Ovary (tissue), 9 donors: ENCODE results near the gene DCAF11. TPM values are rescaled to one million over a fixed set of nuclear protein-coding genes. Genes with fewer than 3 reads are reported as not detected.
A peak's percentile ranks its signal among the peaks of the same experiment; 100 is the strongest.

Source experiments
- DNase-seq, 5 donors: peaks; one replicate each; pipeline ENCODE4 v3.0.0-alpha.2; 2019 to 2020
- H3K27ac ChIP-seq, 2 donors: fragments of 200-600 bp; one replicate each; pipeline versions ENCODE4 v1.5.1 to v1.8.0; 2019 to 2022
- H3K27me3 ChIP-seq: fragments of 200-600 bp; one replicate; pipeline ENCODE4 v1.8.0; 2022
- H3K36me3 ChIP-seq: fragments of 200-600 bp; sonication (generic); one replicate; pipeline ENCODE4 v1.5.1; 2019
- H3K4me1 ChIP-seq: one replicate; pipeline ENCODE4 v1.8.1; 2013; ENCODE audit warnings: mild to moderate bottlenecking, moderate library complexity; ENCODE audit not compliant: insufficient read depth
- H3K4me3 ChIP-seq: fragments of 200-600 bp; sonication (generic); one replicate; pipeline ENCODE4 v1.5.1; 2017
- H3K9me3 ChIP-seq, 2 donors: fragments of 200-600 bp in 1 of 2; sonication (generic) in 1 of 2; one replicate each; pipeline versions ENCODE4 v1.5.1 to v1.8.1; 2013 to 2019; ENCODE audit warnings: mild to moderate bottlenecking in 1 of 2, moderate library complexity in 1 of 2
- EP300 ChIP-seq: sonication (generic); formaldehyde crosslinking; IDR thresholded peaks from one replicate; pipeline ENCODE4 v1.6.1; 2017; ENCODE audit warnings: antibody characterized with exemption
- POLR2A ChIP-seq: fragments of 450-650 bp; IDR thresholded peaks from one replicate; pipeline ENCODE4 v1.6.1; 2017; ENCODE audit warnings: antibody characterized with exemption, mild to moderate bottlenecking, moderate library complexity
- WGBS, 3 donors: extraction: QIAGEN DNeasy Blood & Tissue Kit in 1 of 3; methylation state at CpG; one replicate each; pipeline versions ENCODE4 v1.1.5 to v1.1.7; 2013 to 2017; 5-methylcytosine and 5-hydroxymethylcytosine counted together
- intact Hi-C, 4 donors: fragments of 100-400 bp; cut with DNase I; formaldehyde crosslinking; loops; one replicate each; pipeline versions ENCODE4 v1.11.0 to v1.15.1; 2022 to 2023
- microRNA-seq, 3 donors: library from miRNA; unstranded; fragments of <30 nt; microRNA quantifications; one replicate each; pipeline versions ENCODE4 to v1.2.0, GENCODE V29; 2019 to 2020
- polyA plus RNA-seq, 2 donors: library from polyadenylated mRNA; stranded (reverse); fragments of 200-250 nt in 1 of 2; fragments of 350-450 nt in 1 of 2; fragmentation: Illumina TruSeq in 1 of 2; extraction: RNeasy Lipid Tissue Mini Kit (QIAGEN cat#74804) in 1 of 2; gene quantifications; one replicate each; pipeline ENCODE4 v1.2.3, GENCODE V29; 2013 to 2014
- small RNA-seq: library from RNA; depleted of rRNA; stranded (forward); fragments of <200 nt; gene quantifications from one replicate; pipeline ENCODE3, GENCODE V24; 2016
- total RNA-seq, 7 donors: library from RNA; depleted of rRNA in 2 of 7; stranded (reverse); fragments of >200 nt in 2 of 7; fragmentation: NEBNext Ultra II Directional in 3 of 7; extraction: Animal tissue kit (Norgen Biotek cat#: 25700) in 3 of 7; gene quantifications; one replicate each; pipeline versions ENCODE4 v1.1.0 to v1.2.4, GENCODE V29; 2016 to 2023
- TF ChIP-seq, protein P1 (sequence below), 3 donors: fragments of 450-650 bp in 2 of 3; fragments of 200-600 bp in 1 of 3; IDR thresholded peaks; one replicate each; pipeline versions ENCODE4 v1.5.1 to v1.8.0; 2016 to 2022; ENCODE audit warnings: antibody characterized with exemption in 3 of 3, mild to moderate bottlenecking in 1 of 3
- donor health status: DM: no; HTN: no; CAD: no; lungs with moderate emphysema.
- donor health status: DM: no; HTN: no; CAD: no.
- donor health status: Bipolar disorder and iron deficiency.
- donor health status: DM: yes; HTN: yes; CAD: no.
- donor health status: DM: no; HTN: no; CAD: no.
- donor health status: DM: yes; HTN: yes; CAD: no.

The DCAF11 gene
- total and polyA plus RNA-seq, 9 donors: 34.7 to 71.4 (median 51.5) TPM

DNA sequence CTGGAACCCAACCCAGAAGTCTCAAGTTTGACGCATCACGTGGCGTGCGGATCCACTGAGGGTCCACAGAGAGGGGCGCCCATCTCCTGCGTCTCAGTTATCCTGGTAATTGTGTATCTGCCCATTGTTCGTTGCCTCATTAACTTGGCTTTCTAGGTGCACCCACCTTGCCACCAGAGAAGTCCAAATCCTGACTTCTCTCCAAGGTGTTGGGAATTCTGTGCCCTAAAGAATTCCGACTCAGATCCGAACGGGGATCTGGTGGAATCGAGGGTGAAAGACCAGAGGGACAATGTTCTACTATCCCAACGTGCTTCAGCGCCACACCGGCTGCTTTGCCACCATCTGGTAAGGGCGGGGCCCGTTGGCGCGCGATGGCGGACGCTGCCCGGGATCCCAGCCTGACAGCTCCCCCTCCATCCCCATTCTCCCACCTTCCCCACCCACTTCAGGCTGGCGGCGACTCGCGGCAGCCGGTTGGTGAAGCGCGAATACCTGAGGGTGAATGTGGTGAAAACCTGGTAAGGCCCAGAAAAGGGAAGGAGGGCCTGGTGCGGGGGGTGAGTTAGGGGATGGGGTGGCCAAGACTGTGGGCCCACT lies 57.8 kb downstream of the DCAF11 start:
- TF ChIP-seq, protein P1, sequence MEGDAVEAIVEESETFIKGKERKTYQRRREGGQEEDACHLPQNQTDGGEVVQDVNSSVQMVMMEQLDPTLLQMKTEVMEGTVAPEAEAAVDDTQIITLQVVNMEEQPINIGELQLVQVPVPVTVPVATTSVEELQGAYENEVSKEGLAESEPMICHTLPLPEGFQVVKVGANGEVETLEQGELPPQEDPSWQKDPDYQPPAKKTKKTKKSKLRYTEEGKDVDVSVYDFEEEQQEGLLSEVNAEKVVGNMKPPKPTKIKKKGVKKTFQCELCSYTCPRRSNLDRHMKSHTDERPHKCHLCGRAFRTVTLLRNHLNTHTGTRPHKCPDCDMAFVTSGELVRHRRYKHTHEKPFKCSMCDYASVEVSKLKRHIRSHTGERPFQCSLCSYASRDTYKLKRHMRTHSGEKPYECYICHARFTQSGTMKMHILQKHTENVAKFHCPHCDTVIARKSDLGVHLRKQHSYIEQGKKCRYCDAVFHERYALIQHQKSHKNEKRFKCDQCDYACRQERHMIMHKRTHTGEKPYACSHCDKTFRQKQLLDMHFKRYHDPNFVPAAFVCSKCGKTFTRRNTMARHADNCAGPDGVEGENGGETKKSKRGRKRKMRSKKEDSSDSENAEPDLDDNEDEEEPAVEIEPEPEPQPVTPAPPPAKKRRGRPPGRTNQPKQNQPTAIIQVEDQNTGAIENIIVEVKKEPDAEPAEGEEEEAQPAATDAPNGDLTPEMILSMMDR (IDR thresholded peaks at IDR 0.05): no peak
- TF ChIP-seq EP300: no peak
- no peak for TF ChIP-seq POLR2A
- Histone ChIP-seq H3K27ac (no peak overlapping the region), H3K4me3 (peak overlapping the region; percentile 17), H3K36me3 (no peaks in the 10 kb centered on the region), H3K4me1 (peaks cover 8% of the 10 kb centered on the region), H3K27me3 (no peaks in the 10 kb centered on the region), H3K9me3 (no peaks in the 10 kb centered on the region)
- 21 to 39% (median 24%) methylated on average over 29 to 30 of the region's 30 CpGs for WGBS, 3 donors
- intact Hi-C loops: no loop called here
- DNase-seq: no peak

DNA sequence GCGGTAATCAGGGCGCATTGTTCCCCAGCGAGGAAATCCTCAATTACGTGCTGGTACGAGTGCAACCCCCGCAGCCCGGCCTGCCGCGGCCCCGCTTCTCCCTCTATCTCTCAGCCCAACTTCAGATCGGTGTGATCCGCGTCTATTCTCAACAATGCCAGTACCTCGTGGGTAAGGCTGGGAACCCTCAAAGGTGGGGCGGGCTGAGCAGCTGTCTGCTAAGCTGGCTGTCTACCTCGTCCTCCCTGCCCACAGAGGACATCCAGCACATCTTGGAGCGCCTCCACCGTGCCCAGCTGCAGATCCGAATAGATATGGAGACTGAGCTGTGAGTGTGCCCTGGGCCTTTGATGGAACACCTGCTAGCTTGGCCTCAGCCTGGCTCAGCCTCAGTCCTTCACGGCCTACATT lies 58.3 kb downstream of the DCAF11 start:
- WGBS, 3 donors: 53 to 65% (median 55%) methylated on average over 20 of the region's 20 CpGs
- H3K36me3 ChIP-seq: no peaks in the 10 kb centered on the region
- no peaks in the 10 kb centered on the region for H3K27me3 ChIP-seq
- peaks cover 8% of the 10 kb centered on the region for H3K4me1 ChIP-seq
- no peak overlapping the region for H3K4me3 ChIP-seq
- intact Hi-C loops: no loop called here
- no peak overlapping the region for H3K27ac ChIP-seq
- TF ChIP-seq EP300: no peak
- TF ChIP-seq, protein P1 (IDR thresholded peaks at IDR 0.05): no peak
- TF ChIP-seq POLR2A: no peak
- no peak for DNase-seq
- no peaks in the 10 kb centered on the region for H3K9me3 ChIP-seq

Small RNA genes within 50 kb of the gene (microRNA-seq; reads per million reads assigned to microRNA genes)
- 0 reads per million in 3 donors for gene MIR7703

Small RNA genes within 50 kb of the gene (small RNA-seq; reads per million reads assigned to genes)
- gene IRF9 (not detected), gene RNA5SP383 (0.15 reads per million)

Other genes starting within 250 kb of the DCAF11 start
- gene DHRS4, start 161.0 kb upstream of the DCAF11 start, total RNA-seq: 10 to 100 TPM; 16.6 to 38.7 (median 25.4) TPM
- 10 to 100 TPM; 25.2 to 38.8 TPM for gene DHRS4, start 161.0 kb upstream of the DCAF11 start, polyA plus RNA-seq
- gene DHRS4L2, start 125.8 kb upstream of the DCAF11 start, total RNA-seq: 10 to 100 TPM in 6 of 7 donors, 1 to 10 TPM in 1; 7.7 to 33.1 (median 19.5) TPM
- 10 to 100 TPM; 17.6 to 20.3 TPM for gene DHRS4L2, start 125.8 kb upstream of the DCAF11 start, polyA plus RNA-seq
- 1 to 10 TPM in 1 of 7 donors, under 1 TPM in 5, not detected in 1; 0.08 to 1.3 (median 0.37) TPM for gene CARMIL3, start 62.8 kb upstream of the DCAF11 start, total RNA-seq
- under 1 TPM; 0.08 to 0.10 TPM for gene CARMIL3, start 62.8 kb upstream of the DCAF11 start, polyA plus RNA-seq
- under 1 TPM in 1 of 7 donors, not detected in 6; 0.71 TPM for gene CPNE6, start 43.2 kb upstream of the DCAF11 start, total RNA-seq
- gene CPNE6, start 43.2 kb upstream of the DCAF11 start, polyA plus RNA-seq: under 1 TPM; 0.08 to 0.55 TPM
- 10 to 100 TPM in 1 of 7 donors, 1 to 10 TPM in 6; 2.4 to 66.8 (median 5.4) TPM for gene PCK2, start 20.5 kb upstream of the DCAF11 start, total RNA-seq
- gene PCK2, start 20.5 kb upstream of the DCAF11 start, polyA plus RNA-seq: 1 to 10 TPM; 3.1 to 5.6 TPM
- 1 to 10 TPM; 1.0 to 4.1 (median 2.8) TPM for gene NRL, start 172 bp downstream of the DCAF11 start, total RNA-seq
- 1 to 10 TPM in 1 of 2 donors, under 1 TPM in 1; 0.78 to 2.8 TPM for gene NRL, start 172 bp downstream of the DCAF11 start, polyA plus RNA-seq
- 1 to 10 TPM in 1 of 7 donors, under 1 TPM in 4, not detected in 2; 0.57 to 1.2 (median 0.77) TPM for gene FITM1, start 15.9 kb downstream of the DCAF11 start, total RNA-seq
- gene FITM1, start 15.9 kb downstream of the DCAF11 start, polyA plus RNA-seq: under 1 TPM in 1 of 2 donors, not detected in 1; 0.80 TPM
- 100 to 1,000 TPM in 6 of 7 donors, 10 to 100 TPM in 1; 93.6 to 193 (median 168) TPM for gene PSME1, start 21.4 kb downstream of the DCAF11 start, total RNA-seq
- 100 to 1,000 TPM; 220 to 261 TPM for gene PSME1, start 21.4 kb downstream of the DCAF11 start, polyA plus RNA-seq
- 10 to 100 TPM; 13.0 to 26.3 (median 17.3) TPM for gene EMC9, start 26.8 kb downstream of the DCAF11 start, total RNA-seq
- 10 to 100 TPM in 1 of 2 donors, 1 to 10 TPM in 1; 5.1 to 30.7 TPM for gene EMC9, start 26.8 kb downstream of the DCAF11 start, polyA plus RNA-seq
- gene PSME2, start 31.8 kb downstream of the DCAF11 start, total RNA-seq: 100 to 1,000 TPM in 3 of 7 donors, 10 to 100 TPM in 4; 34.7 to 129 (median 95.6) TPM
- 100 to 1,000 TPM in 1 of 2 donors, 10 to 100 TPM in 1; 82.5 to 160 TPM for gene PSME2, start 31.8 kb downstream of the DCAF11 start, polyA plus RNA-seq
- gene RNF31, start 32.7 kb downstream of the DCAF11 start, total RNA-seq: 10 to 100 TPM; 19.2 to 74.4 (median 61.4) TPM
- 10 to 100 TPM; 36.1 to 40.0 TPM for gene RNF31, start 32.7 kb downstream of the DCAF11 start, polyA plus RNA-seq
- gene IRF9, start 46.5 kb downstream of the DCAF11 start, total RNA-seq: 100 to 1,000 TPM in 1 of 7 donors, 10 to 100 TPM in 6; 31.6 to 151 (median 72.7) TPM
- gene IRF9, start 46.5 kb downstream of the DCAF11 start, polyA plus RNA-seq: 100 to 1,000 TPM in 1 of 2 donors, 10 to 100 TPM in 1; 87.4 to 212 TPM
- 10 to 100 TPM in 4 of 7 donors, 1 to 10 TPM in 3; 6.2 to 75.4 (median 13.5) TPM for gene REC8, start 57.3 kb downstream of the DCAF11 start, total RNA-seq
- 1 to 10 TPM; 4.9 to 5.1 TPM for gene REC8, start 57.3 kb downstream of the DCAF11 start, polyA plus RNA-seq
- gene IPO4, start 74.0 kb downstream of the DCAF11 start, total RNA-seq: 10 to 100 TPM; 12.3 to 50.9 (median 34.0) TPM
- 10 to 100 TPM in 1 of 2 donors, 1 to 10 TPM in 1; 5.6 to 11.3 TPM for gene IPO4, start 74.0 kb downstream of the DCAF11 start, polyA plus RNA-seq
- gene TM9SF1, start 80.7 kb downstream of the DCAF11 start, total RNA-seq: 10 to 100 TPM; 34.9 to 65.6 (median 44.9) TPM
- gene TM9SF1, start 80.7 kb downstream of the DCAF11 start, polyA plus RNA-seq: 10 to 100 TPM; 32.3 to 40.0 TPM
- 1 to 10 TPM in 2 of 7 donors, under 1 TPM in 2, not detected in 3; 0.45 to 1.1 (median 0.90) TPM for gene TSSK4, start 90.9 kb downstream of the DCAF11 start, total RNA-seq
- under 1 TPM in 1 of 2 donors, not detected in 1; 0.06 TPM for gene TSSK4, start 90.9 kb downstream of the DCAF11 start, polyA plus RNA-seq
- 10 to 100 TPM; 26.8 to 57.5 (median 41.0) TPM for gene CHMP4A, start 98.7 kb downstream of the DCAF11 start, total RNA-seq
- 100 to 1,000 TPM in 1 of 2 donors, 10 to 100 TPM in 1; 56.1 to 105 TPM for gene CHMP4A, start 98.7 kb downstream of the DCAF11 start, polyA plus RNA-seq
- 10 to 100 TPM; 15.5 to 27.7 (median 18.1) TPM for gene MDP1, start 101.3 kb downstream of the DCAF11 start, total RNA-seq
- gene MDP1, start 101.3 kb downstream of the DCAF11 start, polyA plus RNA-seq: 10 to 100 TPM; 19.4 to 32.6 TPM
- 100 to 1,000 TPM in 6 of 7 donors, 10 to 100 TPM in 1; 69.7 to 155 (median 124) TPM for gene NEDD8, start 117.6 kb downstream of the DCAF11 start, total RNA-seq
- 100 to 1,000 TPM; 180 to 301 TPM for gene NEDD8, start 117.6 kb downstream of the DCAF11 start, polyA plus RNA-seq
- 10 to 100 TPM; 46.2 to 64.7 (median 57.7) TPM for gene GMPR2, start 118.2 kb downstream of the DCAF11 start, total RNA-seq
- 10 to 100 TPM; 66.3 to 85.7 TPM for gene GMPR2, start 118.2 kb downstream of the DCAF11 start, polyA plus RNA-seq
- 10 to 100 TPM; 45.8 to 87.2 (median 58.5) TPM for gene TINF2, start 127.8 kb downstream of the DCAF11 start, total RNA-seq
- 10 to 100 TPM; 36.5 to 72.0 TPM for gene TINF2, start 127.8 kb downstream of the DCAF11 start, polyA plus RNA-seq
- gene TGM1, start 148.4 kb downstream of the DCAF11 start, total RNA-seq: 100 to 1,000 TPM in 1 of 7 donors, 1 to 10 TPM in 6; 3.1 to 152 (median 8.0) TPM
- 1 to 10 TPM; 1.1 to 1.7 TPM for gene TGM1, start 148.4 kb downstream of the DCAF11 start, polyA plus RNA-seq
- gene RABGGTA, start 156.8 kb downstream of the DCAF11 start, total RNA-seq: 10 to 100 TPM; 19.7 to 48.3 (median 23.2) TPM
- gene RABGGTA, start 156.8 kb downstream of the DCAF11 start, polyA plus RNA-seq: 10 to 100 TPM in 1 of 2 donors, 1 to 10 TPM in 1; 7.9 to 20.1 TPM
- gene DHRS1, start 185.0 kb downstream of the DCAF11 start, total RNA-seq: 10 to 100 TPM; 16.0 to 35.6 (median 21.4) TPM
- 10 to 100 TPM; 12.8 to 17.9 TPM for gene DHRS1, start 185.0 kb downstream of the DCAF11 start, polyA plus RNA-seq
- gene NOP9, start 185.1 kb downstream of the DCAF11 start, total RNA-seq: 10 to 100 TPM; 12.0 to 28.6 (median 22.5) TPM
- 10 to 100 TPM in 1 of 2 donors, 1 to 10 TPM in 1; 9.2 to 22.1 TPM for gene NOP9, start 185.1 kb downstream of the DCAF11 start, polyA plus RNA-seq
- 10 to 100 TPM; 13.8 to 38.4 (median 22.6) TPM for gene CIDEB, start 193.2 kb downstream of the DCAF11 start, total RNA-seq
- 10 to 100 TPM; 17.1 to 29.0 TPM for gene CIDEB, start 193.2 kb downstream of the DCAF11 start, polyA plus RNA-seq
- 10 to 100 TPM in 1 of 7 donors, 1 to 10 TPM in 6; 4.5 to 10.1 (median 5.5) TPM for gene LTB4R2, start 195.4 kb downstream of the DCAF11 start, total RNA-seq
- gene LTB4R2, start 195.4 kb downstream of the DCAF11 start, polyA plus RNA-seq: 1 to 10 TPM in 1 of 2 donors, under 1 TPM in 1; 0.85 to 1.8 TPM
- gene LTB4R, start 196.7 kb downstream of the DCAF11 start, total RNA-seq: 1 to 10 TPM; 4.4 to 9.4 (median 7.7) TPM
- 1 to 10 TPM; 2.9 to 7.1 TPM for gene LTB4R, start 196.7 kb downstream of the DCAF11 start, polyA plus RNA-seq
- 10 to 100 TPM in 5 of 7 donors, 1 to 10 TPM in 2; 7.8 to 33.3 (median 11.3) TPM for gene ADCY4, start 220.3 kb downstream of the DCAF11 start, total RNA-seq
- gene ADCY4, start 220.3 kb downstream of the DCAF11 start, polyA plus RNA-seq: 10 to 100 TPM; 15.0 to 19.7 TPM
- 1 to 10 TPM in 5 of 7 donors, under 1 TPM in 2; 0.61 to 3.2 (median 1.1) TPM for gene RIPK3, start 225.2 kb downstream of the DCAF11 start, total RNA-seq
- gene RIPK3, start 225.2 kb downstream of the DCAF11 start, polyA plus RNA-seq: 1 to 10 TPM; 1.5 to 2.8 TPM